HUDEP-2 (cell line): ENCODE measurements around the gene ZNF423.

Source experiments
- DNase-seq, 76 experiments: peaks; one replicate each; lab custom pipeline; 2025; ENCODE audit not compliant: unreplicated experiment in 76 of 76; lab: John Stamatoyannopoulos, UW

The ZNF423 gene

DNA sequence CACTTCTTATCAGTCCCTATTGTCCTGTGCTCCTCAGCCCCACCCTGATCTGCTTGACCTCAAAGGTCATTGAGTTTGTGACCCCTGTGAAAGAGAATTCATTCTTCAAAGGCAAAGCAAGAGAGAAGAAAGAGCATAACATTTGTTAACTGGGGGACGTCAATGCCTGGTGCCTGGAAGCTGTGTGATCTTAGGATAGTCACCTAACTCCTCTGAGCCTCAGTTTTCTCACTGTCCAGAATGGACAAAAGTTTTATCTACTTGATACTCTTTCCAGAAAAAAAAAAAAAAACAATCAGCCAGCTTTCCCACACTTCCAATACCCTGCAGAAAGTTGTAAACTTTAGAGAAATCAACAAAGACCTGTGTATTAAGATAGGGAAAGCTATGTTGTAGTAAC is 309.2 kb downstream of the ZNF423 start:
- DNase-seq: no peak

DNA sequence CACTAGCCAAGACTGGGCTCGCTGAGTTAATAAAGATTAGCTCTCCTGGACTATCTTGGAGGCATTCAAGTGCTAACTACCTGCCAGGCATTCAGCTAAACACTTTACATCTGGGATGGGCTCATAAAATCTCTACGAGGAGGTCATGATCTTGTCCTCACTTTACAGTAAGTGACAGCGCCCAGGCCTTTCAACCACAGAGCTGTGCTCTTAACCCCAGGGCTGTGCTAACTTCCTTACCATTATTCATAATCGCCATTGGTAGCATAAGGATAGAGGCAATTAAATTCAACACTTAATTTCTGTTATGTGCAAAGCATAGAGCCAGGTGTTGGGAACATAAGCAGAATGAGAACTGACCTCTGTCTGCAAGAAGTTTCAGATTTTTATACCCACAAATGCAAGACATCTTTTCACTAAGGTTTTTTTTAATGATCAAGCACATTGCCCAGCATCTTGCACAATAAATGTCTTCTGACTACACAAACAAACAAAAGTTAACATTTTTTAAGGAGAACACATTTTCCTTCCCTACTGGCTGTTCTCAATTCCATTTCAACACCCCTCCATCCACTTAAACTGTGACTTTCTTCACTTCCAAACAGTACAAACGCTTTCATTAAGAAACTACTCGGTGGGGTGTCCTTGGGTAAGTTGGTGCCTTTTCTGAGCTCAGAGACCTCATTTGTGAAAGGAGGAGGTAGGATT is 310.0 kb downstream of the ZNF423 start:
- DNase-seq: no peak

DNA sequence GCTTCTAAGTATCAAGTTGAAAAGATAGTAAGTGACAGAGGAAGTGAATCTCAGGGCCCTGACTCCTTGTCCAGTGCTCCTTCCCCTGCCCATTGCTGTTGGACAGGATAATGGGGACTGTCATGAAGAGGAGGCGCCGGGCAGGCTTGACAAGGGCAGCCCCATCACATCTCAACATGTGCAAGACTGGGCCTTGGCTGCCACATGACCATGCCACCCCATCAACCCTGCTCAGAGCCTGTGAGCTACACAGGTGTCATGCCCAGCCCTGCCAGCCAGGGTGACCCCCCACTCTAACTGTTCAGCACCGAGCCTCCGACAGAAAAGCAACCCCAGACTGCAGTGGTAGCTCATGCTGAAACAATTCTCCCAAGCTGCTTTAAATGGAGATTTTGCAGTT is 310.7 kb downstream of the ZNF423 start:
- no peak for DNase-seq

DNA sequence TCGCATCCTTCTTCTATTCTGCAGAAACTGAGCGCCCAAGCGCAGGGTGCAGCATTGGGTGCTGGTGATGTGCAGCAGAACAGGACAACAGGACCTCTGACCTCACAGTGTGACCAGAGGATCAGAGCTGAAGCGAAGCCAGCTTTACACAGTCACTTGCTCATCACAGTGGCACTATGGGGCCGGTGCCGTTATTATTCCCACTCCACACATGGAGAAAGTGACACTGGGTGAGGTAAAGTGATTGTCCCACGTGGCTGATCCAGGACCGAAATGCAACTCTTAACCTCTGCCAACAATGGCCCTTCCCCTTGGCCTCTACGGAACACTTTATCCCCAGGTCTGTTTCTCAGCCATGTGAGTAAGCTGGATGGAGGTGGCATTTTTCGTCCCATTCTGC is 311.1 kb downstream of the ZNF423 start:
- DNase-seq: no peak

DNA sequence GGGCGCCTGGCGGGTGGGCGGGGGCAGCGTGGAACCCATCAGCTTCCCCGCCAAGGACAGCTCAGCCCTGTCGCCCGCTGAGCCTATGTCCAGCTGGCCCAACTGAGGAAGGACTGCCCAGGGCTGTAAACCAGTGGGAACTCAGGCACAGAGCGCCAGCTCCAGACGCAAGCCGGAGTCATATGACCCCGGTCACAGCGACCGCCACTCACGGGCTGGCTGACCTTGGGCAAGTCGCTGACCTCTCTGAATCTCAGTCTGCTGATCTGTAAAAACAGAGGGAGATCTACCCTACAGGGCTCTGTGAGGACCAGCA is 312.3 kb downstream of the ZNF423 start:
- DNase-seq: no peak

DNA sequence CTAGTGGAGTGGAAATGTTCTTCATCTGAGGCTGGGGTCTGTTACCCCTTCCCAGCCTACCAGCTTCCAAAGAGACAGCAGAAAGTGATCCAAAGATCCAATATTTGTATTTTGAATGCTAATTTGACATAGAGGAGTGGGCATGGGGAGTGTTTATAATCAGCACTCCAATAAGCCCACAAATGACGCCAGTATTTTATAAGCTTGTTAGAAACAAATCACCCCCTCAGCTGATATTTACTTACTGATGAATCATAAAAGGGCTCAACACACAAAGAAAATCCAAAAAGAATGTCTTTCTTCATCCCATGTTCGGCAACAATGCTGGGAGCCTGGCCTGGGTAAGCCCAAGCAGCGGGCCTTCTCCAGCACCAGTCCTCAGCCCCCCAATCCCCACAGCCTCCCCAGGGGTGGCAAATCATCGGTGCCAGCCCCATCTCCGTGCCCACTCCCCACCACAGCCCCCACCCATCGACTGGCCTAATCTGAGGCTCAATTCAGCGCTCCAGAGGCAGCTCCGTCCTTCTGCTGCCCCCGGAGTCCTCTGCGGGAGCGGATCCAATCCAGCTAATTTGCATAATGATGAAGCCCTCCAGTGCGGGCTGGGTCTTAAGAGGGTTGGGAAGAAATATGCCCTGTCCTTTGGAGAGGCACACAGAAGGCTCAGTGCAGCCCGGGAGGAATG is 312.8 kb downstream of the ZNF423 start:
- DNase-seq: no peak

DNA sequence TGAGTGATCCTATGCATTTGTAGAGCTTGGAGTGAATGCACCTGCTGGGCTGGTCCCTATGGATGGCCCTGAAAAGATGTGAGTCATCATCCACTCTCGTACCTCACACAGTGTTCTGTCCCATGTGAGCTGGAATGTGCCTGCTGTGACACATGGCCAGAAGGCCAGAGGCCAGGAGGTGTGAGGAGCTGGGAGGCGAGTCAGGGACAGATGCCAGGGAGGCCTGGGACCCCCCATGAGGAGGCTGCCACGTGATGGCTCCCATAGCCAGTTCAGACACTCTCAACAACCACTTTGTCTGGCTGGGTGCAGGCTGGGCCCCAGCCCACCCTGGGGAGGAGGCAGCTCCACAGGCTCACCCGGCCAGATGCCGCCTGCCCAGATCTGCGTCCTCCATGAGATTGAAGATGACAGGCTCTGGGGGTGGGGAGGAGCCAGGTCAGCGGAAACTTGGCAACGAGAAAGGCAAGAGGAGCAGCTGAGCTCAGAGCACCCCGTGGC is 313.5 kb downstream of the ZNF423 start:
- no peak for DNase-seq

DNA sequence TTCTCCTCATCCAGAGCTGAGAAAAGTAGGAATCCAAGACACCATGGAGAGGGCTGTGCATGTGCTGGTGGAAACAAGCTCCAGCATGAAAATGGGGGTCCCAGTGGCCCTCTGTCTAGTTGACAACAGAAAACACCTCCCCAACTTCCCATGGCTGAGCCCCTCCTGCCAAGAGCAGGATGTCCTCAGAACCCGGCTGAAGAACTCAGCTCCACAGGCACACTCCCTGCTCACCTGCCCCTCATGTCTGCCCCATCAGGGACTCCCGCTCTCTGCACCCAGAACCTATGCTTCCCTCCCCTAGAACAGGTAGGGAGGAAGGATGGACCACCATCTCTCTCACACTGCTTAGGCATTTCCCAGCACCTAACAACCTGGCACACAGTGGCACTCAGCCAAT is 315.1 kb downstream of the ZNF423 start:
- DNase-seq: no peak

DNA sequence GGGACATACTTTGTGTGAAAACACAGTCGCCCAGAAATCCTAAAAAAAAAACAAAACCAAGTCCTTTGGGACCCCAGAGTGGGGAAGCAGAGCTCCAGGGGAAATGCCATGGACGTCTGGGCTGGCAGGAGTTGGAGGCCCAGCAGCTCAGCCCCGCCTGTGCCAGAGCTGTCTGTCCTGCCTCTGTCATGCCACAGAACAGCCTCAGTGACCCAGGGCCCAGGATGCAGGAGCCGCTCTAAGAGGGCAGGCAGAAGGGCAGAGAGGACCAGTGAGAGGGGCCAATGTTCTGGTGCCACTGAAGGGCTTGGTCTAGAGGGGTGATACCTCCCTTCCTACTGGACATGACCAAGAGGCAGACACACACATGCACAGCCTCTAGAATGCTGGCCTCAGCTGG is 316.2 kb downstream of the ZNF423 start:
- no peak for DNase-seq

DNA sequence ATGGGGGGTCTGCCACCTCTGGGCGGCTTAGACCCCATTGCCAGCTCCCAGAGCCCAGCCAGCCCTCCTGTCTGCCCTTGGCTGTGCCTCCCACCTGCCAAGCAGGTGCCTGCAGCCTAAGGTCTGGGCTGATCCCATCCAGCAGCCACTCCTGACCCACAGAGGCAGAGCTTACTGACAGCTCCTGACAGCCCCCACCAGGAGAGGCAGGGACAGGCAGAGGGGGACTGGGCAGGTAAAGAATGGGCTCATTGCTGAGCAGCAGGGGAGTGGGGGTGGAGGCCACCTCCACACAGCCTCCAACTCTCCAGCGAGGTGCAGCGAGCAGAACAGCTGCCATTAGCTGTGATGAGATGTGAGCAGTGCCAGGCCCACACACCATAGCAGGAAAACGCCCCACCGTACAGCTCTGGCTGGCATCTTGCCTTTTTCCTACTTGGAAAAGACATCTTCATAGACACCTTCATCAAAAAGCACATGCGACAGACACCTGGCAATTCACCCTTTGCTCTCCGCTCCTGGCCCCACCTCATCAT is 317.9 kb downstream of the ZNF423 start:
- no peak for DNase-seq

DNA sequence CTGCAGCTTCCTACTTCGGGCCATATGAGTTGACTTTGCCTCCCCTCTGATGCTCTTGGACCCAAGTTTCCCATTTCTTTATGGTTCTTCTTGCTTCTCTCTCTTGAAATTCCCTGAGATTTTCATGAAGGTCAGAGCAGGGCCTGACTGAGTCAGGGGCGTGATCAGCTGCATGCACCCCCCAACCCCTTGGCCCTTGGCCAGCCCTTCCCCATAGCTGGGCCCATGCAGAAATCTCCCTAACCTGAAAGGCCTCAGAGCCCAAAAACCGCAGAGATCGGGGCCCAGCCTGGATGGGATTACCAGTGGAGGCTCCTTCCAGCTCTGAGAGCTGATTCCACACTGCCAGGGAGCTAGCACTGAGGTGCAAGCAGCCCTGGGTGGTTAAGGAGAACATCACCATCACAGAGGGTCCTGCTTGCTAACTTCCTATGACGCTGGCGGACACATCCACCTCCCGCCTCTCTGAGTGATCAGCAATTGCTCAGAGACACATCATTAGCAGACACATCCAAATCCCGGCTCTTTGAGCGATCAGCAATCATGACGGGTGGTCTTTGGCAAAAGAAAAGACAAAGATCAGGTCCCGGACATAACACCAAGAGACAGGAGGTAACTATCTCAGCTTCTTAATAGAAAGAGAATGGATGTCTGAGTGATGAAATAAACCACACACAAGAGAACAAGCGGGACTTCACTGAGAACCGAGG is 320.9 kb downstream of the ZNF423 start:
- no peak for DNase-seq

DNA sequence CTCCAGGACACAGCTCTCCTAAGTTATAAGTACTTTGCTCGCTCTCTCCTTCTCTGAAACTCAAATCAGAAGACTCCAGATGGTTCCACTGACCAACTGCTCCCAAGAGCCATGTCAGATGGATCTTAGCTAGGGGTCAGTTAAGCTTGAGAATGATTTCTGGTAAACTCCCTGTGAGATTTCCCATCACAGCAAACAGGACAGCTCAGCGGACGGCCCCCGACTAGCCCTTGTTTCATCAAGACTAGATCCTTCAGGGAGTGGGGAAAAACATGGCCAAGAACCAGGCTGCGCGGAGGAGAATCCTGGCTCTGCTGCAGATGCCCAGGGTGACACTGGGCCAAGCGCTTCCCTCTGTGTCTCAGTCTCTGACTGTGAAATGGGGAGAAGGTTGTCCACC is 322.5 kb downstream of the ZNF423 start:
- DNase-seq: no peak

DNA sequence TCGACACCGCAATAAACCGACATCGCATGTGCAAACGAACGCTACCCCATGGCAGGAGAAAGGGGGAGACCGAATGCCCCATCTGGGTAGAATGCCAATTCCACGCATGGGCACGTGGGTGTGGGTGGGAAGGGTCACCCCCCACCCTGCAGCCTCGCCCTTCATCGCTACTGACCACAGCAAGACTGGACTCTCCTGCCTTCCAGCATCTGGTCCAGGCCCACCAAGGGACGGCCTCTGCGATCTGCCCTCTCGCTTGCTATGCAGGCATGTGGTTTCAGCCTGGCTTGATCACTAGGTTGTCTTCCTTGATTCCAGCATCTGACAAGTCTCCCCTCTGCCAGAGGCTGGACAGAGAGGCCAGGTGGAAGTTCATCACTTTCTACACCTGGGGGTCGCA is 323.0 kb downstream of the ZNF423 start:
- DNase-seq: no peak

DNA sequence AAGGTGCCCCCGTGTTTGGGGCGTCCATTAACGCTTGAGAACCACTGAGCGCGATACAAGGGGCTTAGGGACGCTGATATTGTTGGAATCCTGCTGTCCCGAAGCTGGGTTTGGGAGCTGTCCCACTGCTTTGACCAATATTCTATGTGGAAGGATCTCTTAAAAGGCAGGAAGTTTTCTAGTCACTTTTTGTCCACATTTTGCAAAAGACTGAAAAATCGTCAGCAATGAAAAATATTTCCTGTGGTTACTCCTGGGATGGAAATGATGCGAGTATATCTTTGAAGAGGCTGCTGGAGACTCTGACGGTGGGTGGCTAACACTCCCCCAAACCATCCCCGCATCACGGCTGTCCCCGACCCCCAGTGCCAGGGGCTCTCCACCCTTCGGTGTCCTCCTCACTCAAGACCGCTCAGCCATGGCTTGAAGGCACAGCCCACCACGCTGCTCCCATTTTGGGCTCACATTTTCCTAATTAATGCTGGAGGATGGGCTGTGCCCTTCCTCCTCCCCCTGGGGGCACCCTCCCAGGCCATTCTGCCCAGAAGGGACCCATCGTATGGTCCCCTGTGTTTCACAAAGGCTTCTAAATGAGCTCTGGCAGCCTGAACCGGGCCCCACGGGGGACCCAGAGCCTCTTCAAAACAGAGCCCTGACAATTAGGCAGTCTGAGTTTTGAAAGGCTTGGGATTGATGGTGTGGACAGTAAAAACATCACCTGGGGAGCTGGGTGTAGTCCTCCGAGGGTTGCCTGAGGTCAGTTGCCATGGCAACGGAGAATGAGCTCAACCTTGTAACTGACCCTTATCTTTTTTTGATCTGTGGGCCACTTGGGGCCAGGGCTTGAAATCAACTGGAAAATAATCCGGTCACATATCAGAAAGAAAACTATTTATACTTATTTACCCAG is 323.7 kb downstream of the ZNF423 start:
- no peak for DNase-seq

DNA sequence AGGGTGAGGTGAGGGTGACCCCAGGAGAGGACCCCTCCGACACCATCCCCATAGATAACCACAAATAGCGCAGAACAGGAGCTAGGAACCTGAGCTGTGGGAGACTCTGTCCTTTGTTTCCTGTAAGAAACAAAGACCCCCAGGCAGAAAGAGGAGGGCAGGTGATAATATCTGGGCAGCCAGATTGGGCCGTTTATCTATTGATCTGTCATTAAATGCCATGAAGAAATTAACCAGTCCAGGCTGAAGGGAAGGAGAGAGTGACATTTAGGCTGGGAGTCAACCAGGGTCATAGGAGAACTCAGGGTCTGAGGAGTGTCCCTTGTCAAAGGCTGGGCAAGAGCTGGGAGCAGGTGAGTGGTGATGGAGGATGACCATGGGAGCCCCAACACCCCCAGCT is 324.5 kb downstream of the ZNF423 start:
- DNase-seq: no peak

DNA sequence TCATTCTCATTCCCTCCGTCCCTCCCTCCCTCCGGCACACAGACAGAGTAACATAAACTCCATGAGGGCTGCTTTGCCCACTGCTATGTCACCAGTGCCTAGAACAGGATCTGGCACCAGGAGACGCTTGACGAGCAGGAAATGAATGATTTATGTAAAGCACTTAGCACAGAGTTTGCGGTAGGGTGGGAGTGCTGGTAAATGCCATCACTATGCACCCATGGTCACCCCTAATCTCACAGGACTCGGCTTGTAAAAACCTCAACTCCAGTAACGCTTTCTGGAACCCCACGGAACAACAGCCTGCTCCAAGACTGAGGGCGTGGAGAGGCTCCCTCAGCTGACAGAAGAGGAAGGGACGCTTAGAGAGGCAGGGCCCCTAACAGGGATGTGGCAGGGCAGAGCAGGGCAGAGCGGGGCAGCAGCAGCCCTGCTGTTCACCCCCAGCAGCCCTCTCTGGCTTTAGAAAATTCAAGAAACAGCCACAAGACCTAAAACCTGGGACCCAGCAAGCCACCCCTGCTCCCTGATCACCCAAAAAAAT is 325.4 kb downstream of the ZNF423 start:
- DNase-seq: no peak

DNA sequence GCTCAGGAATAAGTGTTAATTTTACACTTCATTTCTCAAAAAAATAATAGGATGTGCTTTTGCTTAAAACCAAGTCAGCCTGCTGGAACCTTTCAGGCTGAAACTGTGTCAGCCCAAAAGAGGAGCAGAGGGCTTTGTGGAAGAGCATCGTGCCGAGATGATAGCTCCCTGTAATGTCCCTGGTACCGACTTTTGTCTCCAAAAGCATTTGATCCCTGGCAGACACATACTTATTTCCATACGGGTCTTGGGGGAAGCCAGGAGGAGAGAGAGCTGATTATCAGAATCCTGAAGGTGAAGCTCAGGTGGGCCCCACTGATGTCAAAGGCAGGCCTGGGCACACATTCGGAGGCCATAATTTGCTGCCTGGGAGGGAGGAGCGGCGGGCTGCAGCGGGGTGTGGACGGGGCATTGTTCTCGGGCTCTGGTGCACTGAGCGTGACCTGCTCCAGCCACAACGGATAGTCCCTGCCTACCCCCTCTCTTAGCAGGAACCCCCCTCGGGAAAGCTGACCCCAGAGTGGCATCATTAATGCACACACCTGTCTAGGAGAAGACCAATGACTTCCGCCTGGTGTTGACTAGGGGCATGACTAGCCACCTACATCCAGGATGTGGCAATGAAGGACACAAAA is 326.4 kb downstream of the ZNF423 start:
- DNase-seq: no peak

DNA sequence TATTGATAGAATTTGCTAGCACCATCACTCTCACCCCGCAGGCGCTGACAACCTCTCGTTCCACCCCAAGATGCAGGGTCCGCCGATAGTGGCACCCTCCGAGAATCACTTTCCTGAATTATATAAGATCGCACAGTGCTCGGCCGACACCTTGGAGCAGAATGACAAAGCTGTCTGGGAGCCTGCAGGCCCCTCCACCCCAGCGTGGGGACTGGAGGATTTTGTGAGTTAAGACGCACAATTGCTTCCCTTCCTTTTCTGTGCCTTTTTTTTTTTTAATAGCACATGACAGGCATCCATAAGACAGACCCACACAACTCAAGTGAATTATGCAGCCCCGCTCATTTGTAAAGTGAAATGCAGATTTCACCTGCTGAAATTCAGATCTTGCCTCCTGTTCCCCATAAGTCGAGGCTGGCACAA is 327.0 kb downstream of the ZNF423 start:
- no peak for DNase-seq

DNA sequence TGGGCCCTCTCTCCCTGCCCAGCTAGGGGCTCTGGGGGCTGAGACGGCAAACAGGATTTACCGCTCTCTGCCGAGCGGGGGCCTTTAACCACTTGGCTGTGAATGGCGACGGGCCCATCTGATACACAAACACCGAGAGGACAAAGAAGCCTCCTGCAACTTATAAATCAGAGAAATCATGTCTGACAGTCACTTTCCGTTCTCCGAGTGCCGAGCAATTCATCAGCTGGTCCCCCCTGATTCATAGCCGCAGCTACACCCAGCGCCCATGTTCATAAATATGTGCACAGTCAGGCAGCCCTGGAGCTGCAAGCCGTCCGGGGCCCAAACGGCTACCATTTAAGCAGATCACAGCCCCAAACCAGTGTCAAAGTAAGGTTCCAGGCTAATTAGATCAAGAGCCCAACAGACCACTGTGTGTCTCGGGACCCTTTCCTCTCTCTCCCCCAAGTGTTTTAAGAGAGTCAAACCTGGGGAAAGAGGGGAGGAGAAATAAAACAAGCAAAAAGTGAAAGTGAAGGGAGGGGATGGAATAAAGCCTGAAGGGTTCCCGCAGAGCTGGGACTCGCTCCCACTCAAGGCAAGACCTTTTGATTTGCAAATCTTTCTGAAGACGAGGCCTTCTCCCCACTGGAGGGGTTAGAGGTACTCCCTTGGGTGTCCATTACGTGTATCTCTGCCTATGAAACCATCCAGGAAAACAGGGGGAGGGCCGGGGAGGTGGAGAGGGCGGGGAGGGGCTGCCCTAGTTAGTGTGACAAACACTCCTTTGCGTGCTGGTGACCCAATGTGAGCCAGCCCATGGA is 327.6 kb downstream of the ZNF423 start:
- peak in 2 of 76 experiments; percentile 1 to 19 for DNase-seq
